Heart left ventricle (tissue), 16 donors: Measurements from ENCODE around the gene ZDHHC1. TPM values are rescaled to one million over a fixed set of nuclear protein-coding genes. Genes with fewer than 3 reads are reported as not detected.

Experiments used
- ATAC-seq, 4 donors: fragments of 200-7000 bp; cut with Tn5 transposase; one replicate each; pipeline ENCODE4 v1.9.1; 2020 to 2022; ENCODE audit warnings: moderate library complexity in 4 of 4, mild to moderate bottlenecking in 3 of 4, moderate number of reproducible peaks in 1 of 4
- DNase-seq, 5 donors: peaks; one replicate each; pipeline ENCODE4 v3.0.0-alpha.2; 2020
- H3K27ac ChIP-seq, 12 donors: fragments of 200-600 bp; sonication (generic) in 4 of 12; one replicate each; pipeline versions ENCODE4 v1.5.0 to v1.8.0; 2016 to 2022; ENCODE audit warnings: mild to moderate bottlenecking in 2 of 12
- H3K27me3 ChIP-seq, 9 donors: fragments of 200-600 bp; sonication (generic) in 2 of 9; one replicate each; pipeline versions ENCODE4 v1.5.1 to v1.8.0; 2016 to 2022; ENCODE audit warnings: mild to moderate bottlenecking in 3 of 9
- H3K36me3 ChIP-seq, 9 donors: fragments of 200-600 bp; sonication (generic) in 2 of 9; one replicate each; pipeline versions ENCODE4 v1.5.0 to v1.8.0; 2018 to 2022; ENCODE audit warnings: mild to moderate bottlenecking in 2 of 9
- H3K4me1 ChIP-seq, 12 donors: fragments of 200-600 bp; sonication (generic) in 4 of 12; one replicate each; pipeline versions ENCODE4 v1.5.0 to v1.8.0; 2016 to 2022; ENCODE audit warnings: mild to moderate bottlenecking in 3 of 12
- H3K4me3 ChIP-seq, 12 donors: fragments of 200-600 bp; sonication (generic) in 4 of 12; one replicate each; pipeline versions ENCODE4 v1.5.0 to v1.8.0; 2017 to 2022; ENCODE audit warnings: mild to moderate bottlenecking in 9 of 12, moderate library complexity in 4 of 12
- H3K9me3 ChIP-seq, 12 donors: fragments of 200-600 bp; sonication (generic) in 4 of 12; one replicate each; pipeline versions ENCODE4 v1.5.0 to v1.8.0; 2016 to 2022; ENCODE audit warnings: mild to moderate bottlenecking in 1 of 12
- CTCF ChIP-seq, 12 donors: fragments of 200-600 bp; sonication (generic) in 4 of 12; IDR thresholded peaks; one replicate each; pipeline versions ENCODE4 v1.5.0 to v1.8.0; 2018 to 2022; ENCODE audit warnings: antibody characterized with exemption in 12 of 12, mild to moderate bottlenecking in 5 of 12
- POLR2A ChIP-seq, 2 donors: fragments of 450-650 bp; IDR thresholded peaks; one replicate each; pipeline ENCODE4 v1.6.1; 2017; ENCODE audit warnings: antibody characterized with exemption in 2 of 2, mild to moderate bottlenecking in 2 of 2, moderate library complexity in 2 of 2
- WGBS, 4 donors: extraction: QIAGEN DNeasy Blood & Tissue Kit in 2 of 4; methylation state at CpG; one replicate each; pipeline versions ENCODE4 v1.1.5 to v1.1.7; 2013 to 2018; 5-methylcytosine and 5-hydroxymethylcytosine counted together
- intact Hi-C, 10 donors: fragments of 100-400 bp; cut with DNase I; formaldehyde crosslinking; loops; one replicate each; pipeline versions ENCODE4 v1.11.1 to v1.14.2; 2022
- polyA plus RNA-seq, 2 donors: library from polyadenylated mRNA; stranded (reverse); fragments of 200-250 nt; gene quantifications; one replicate each; pipeline ENCODE4 v1.2.3, GENCODE V29; 2013
- total RNA-seq, 9 donors: library from RNA; depleted of rRNA in 2 of 9; stranded (reverse); fragments of >200 nt in 2 of 9; fragmentation: NEBNext Ultra II Directional in 3 of 9; extraction: Animal tissue kit (Norgen Biotek cat#: 25700) in 3 of 9; gene quantifications; one replicate each; pipeline versions ENCODE4 v1.1.0 to v1.2.4, GENCODE V29; 2016 to 2023
- donor health status: ischemic (EF 13 %, LVEDD 7.1; RV severe dilation, severe dysfunction).
- donor health status: healthy with polysubstance abuse.
- donor health status: DM: no; HTN: yes; CAD: no.
- donor health status: DM: no; HTN: no; CAD: no.
- donor health status: ischemic (EF 25% LVEDD 6.9; RV normal size, moderate dysfunction).
- donor health status: ischemic (EF 25% LVEDD 5.7; RV mildly dilated, moderate dysfunction).
- donor health status: healthy.
- donor health status: DM: yes; HTN: yes; CAD: no.
- donor health status: ischemic (EF 35%, LVEDD 5.7; RV mildly dilated, moderate dysfunction).
- donor health status: nonischemic (EF 11% LVEDD 7.7; RV severe dilation, severe dysfunction).
- donor health status: DM: yes; HTN: yes; CAD: no.
- donor health status: PGD.
- donor health status: ischemic (EF 29% LVEDD 5.4; RV normal size, mild dysfunction).
- donor health status: nonischemic (EF 23%, LVEDD 6.1; RV moderate dilation, normal function).

ZDHHC1 gene
- total and polyA plus RNA-seq, 11 donors, result 2.7 to 11.6 (median 5.1) TPM

GRCh38 chr16:67436640-67437193 is 20.4 kb upstream of the ZDHHC1 start:
- WGBS, 4 donors, result 96 to 97% (median 96%) methylated on average over 19 to 23 of the region's 23 CpGs
- TF ChIP-seq POLR2A (IDR thresholded peaks at IDR 0.05) (no peak), CTCF (IDR thresholded peaks at IDR 0.05) (no peak)
- no peaks in the 10 kb centered on the region for H3K27me3 ChIP-seq
- intact Hi-C loops, result no loop called here
- H3K36me3 ChIP-seq, result peaks cover 0 to 50% (median 29%) of the 10 kb centered on the region in 9 donors
- H3K4me3 ChIP-seq, result no peak overlapping the region
- H3K4me1 ChIP-seq, result peaks cover 0 to 17% (median 6%) of the 10 kb centered on the region in 12 donors
- H3K27ac ChIP-seq, result no peak overlapping the region
- no peaks in the 10 kb centered on the region for H3K9me3 ChIP-seq
- DNase-seq (no peak), ATAC-seq (no peak)

- Histone ChIP-seq H3K4me3 (no peak overlapping the region), H3K27me3 (no peaks in the 10 kb centered on the region), H3K4me1 (peaks cover 0 to 15% (median 5%) of the 10 kb centered on the region in 12 donors), H3K27ac (no peak overlapping the region), H3K9me3 (no peaks in the 10 kb centered on the region), H3K36me3 (peaks cover 0 to 40% (median 27%) of the 10 kb centered on the region in 9 donors)
- no peak for DNase-seq
- TF ChIP-seq POLR2A (IDR thresholded peaks at IDR 0.05), result no peak
- TF ChIP-seq CTCF (IDR thresholded peaks at IDR 0.05), result no peak
- 94 to 97% (median 96%) methylated on average over 10 to 16 of the region's 16 CpGs for WGBS, 4 donors
- ATAC-seq, result no peak
- intact Hi-C loops, result no loop called here
Observed at GRCh38 chr16:67435758-67436164, 19.5 kb upstream of the ZDHHC1 start.

- no peaks in the 10 kb centered on the region for H3K9me3 ChIP-seq
- intact Hi-C loops, result no loop called here
- TF ChIP-seq POLR2A (IDR thresholded peaks at IDR 0.05), result no peak
- TF ChIP-seq CTCF (IDR thresholded peaks at IDR 0.05), result no peak
- H3K27me3 ChIP-seq, result peaks cover 0 to 24% (median 0%) of the 10 kb centered on the region in 9 donors
- H3K4me3 ChIP-seq, result no peak overlapping the region
- H3K27ac ChIP-seq, result no peak overlapping the region
- peaks cover 0 to 36% (median 14%) of the 10 kb centered on the region in 12 donors for H3K4me1 ChIP-seq
- ATAC-seq (no peak), DNase-seq (no peak)
- peaks cover 0 to 18% (median 10%) of the 10 kb centered on the region in 9 donors for H3K36me3 ChIP-seq
- WGBS, 4 donors, result 81 to 95% (median 94%) methylated on average over 4 to 5 of the region's 5 CpGs
Observed at GRCh38 chr16:67433131-67433719, 16.9 kb upstream of the ZDHHC1 start.

- peaks cover 0 to 10% (median 4%) of the 10 kb centered on the region in 9 donors for H3K36me3 ChIP-seq
- no peak overlapping the region for H3K27ac ChIP-seq
- 68 to 75% (median 72%) methylated on average over 5 of the region's 5 CpGs for WGBS, 4 donors
- H3K4me3 ChIP-seq, result peak overlapping the region in 1 of 12 donors; percentile 53
- intact Hi-C loops, result no loop called here
- ATAC-seq, result no peak
- no peaks in the 10 kb centered on the region for H3K9me3 ChIP-seq
- no peak for DNase-seq
- peaks cover 0 to 44% (median 15%) of the 10 kb centered on the region in 12 donors for H3K4me1 ChIP-seq
- H3K27me3 ChIP-seq, result peaks cover 0 to 24% (median 0%) of the 10 kb centered on the region in 9 donors
- TF ChIP-seq POLR2A (IDR thresholded peaks at IDR 0.05), result no peak
- no peak for TF ChIP-seq CTCF (IDR thresholded peaks at IDR 0.05)
Observed at GRCh38 chr16:67432506-67432890, 16.2 kb upstream of the ZDHHC1 start.
